K562 (cell line): Measurements from ENCODE around the gene CIART. TPM values are rescaled to one million over a fixed set of nuclear protein-coding genes. Genes with fewer than 3 reads are reported as not detected.

Source experiments
- AFF1 ChIP-seq, 2 experiments: fragments of 450-650 bp; IDR thresholded peaks; 2 replicates each; pipeline ENCODE4 v1.6.1; 2018; ENCODE audit warnings: mild to moderate bottlenecking in 2 of 2, low read depth in 1 of 2; ENCODE audit not compliant: partially characterized antibody in 2 of 2
- ARID1B ChIP-seq: fragments of 450-650 bp; IDR thresholded peaks from 2 replicates; pipeline ENCODE4 v1.6.1; 2016; ENCODE audit warnings: antibody characterized with exemption, mild to moderate bottlenecking, inconsistent platforms
- ATF7 ChIP-seq: fragments of 450-650 bp; IDR thresholded peaks from 2 replicates; pipeline ENCODE4 v1.7.1; 2014; ENCODE audit warnings: mild to moderate bottlenecking, moderate library complexity
- BCL6 ChIP-seq: fragments of 250-450 bp; sonication (Bioruptor Pico); IDR thresholded peaks from 2 replicates; pipeline ENCODE4 v1.4.0; 2020
- DPF2 ChIP-seq: fragments of 450-650 bp; IDR thresholded peaks from 2 replicates; pipeline ENCODE4 v1.6.1; 2016
- HEY1 ChIP-seq: fragments of 250-450 bp; sonication (Bioruptor Pico); IDR thresholded peaks from 2 replicates; pipeline ENCODE4 v1.5.0; 2020; ENCODE audit warnings: mild to moderate bottlenecking, moderate library complexity, borderline replicate concordance
- MCM2 ChIP-seq: fragments of 450-650 bp; IDR thresholded peaks from 2 replicates; pipeline ENCODE4 v1.6.1; 2017; ENCODE audit warnings: low read depth, mild to moderate bottlenecking
- MECOM ChIP-seq: fragments of 250-450 bp; sonication (Bioruptor Pico); IDR thresholded peaks from 2 replicates; pipeline ENCODE4 v1.8.0; 2022; ENCODE audit warnings: inconsistent platforms
- NFXL1 ChIP-seq: fragments of 450-650 bp; formaldehyde crosslinking; IDR thresholded peaks from 2 replicates; pipeline ENCODE4 v1.4.0; 2021; ENCODE audit warnings: mild to moderate bottlenecking
- PCBP1 ChIP-seq: fragments of 200-400 bp; formaldehyde crosslinking; IDR thresholded peaks from 2 replicates; pipeline ENCODE4 v1.6.1; 2018; ENCODE audit warnings: mild to moderate bottlenecking, low read depth, low read length; ENCODE audit not compliant: poor library complexity, severe bottlenecking
- PHTF2 ChIP-seq: fragments of 250-450 bp; sonication (Bioruptor Pico); IDR thresholded peaks from 2 replicates; pipeline ENCODE4 v1.5.0; 2021; ENCODE audit warnings: mild to moderate bottlenecking
- POLR2B ChIP-seq: fragments of 450-650 bp; IDR thresholded peaks from 2 replicates; pipeline ENCODE4 v1.6.1; 2018; ENCODE audit warnings: low read depth; ENCODE audit not compliant: partially characterized antibody
- POLR3G ChIP-seq: IDR thresholded peaks from 2 replicates; pipeline ENCODE4 v1.6.1; 2011; ENCODE audit not compliant: insufficient read length, insufficient replicate concordance; ENCODE audit errors: extremely low read depth
- SRSF1 ChIP-seq: fragments of 200-400 bp; formaldehyde crosslinking; IDR thresholded peaks from 2 replicates; pipeline ENCODE4 v1.6.1; 2017; ENCODE audit warnings: mild to moderate bottlenecking, low read depth, low read length, moderate library complexity
- TCF3 ChIP-seq: sonication (generic); formaldehyde crosslinking; IDR thresholded peaks from 2 replicates; pipeline ENCODE4 v1.4.0; 2020; ENCODE audit warnings: mild to moderate bottlenecking, missing genetic modification reagents
- TCFL5 ChIP-seq: fragments of 250-450 bp; sonication (Bioruptor Pico); conservative IDR thresholded peaks from 2 replicates; pipeline ENCODE4 v1.6.1; 2021; ENCODE audit warnings: mild to moderate bottlenecking, moderate library complexity, matching md5 sums
- YBX1 ChIP-seq: fragments of 450-650 bp; IDR thresholded peaks from 2 replicates; pipeline ENCODE4 v1.7.1; 2016; ENCODE audit warnings: mild to moderate bottlenecking
- ZBTB2 ChIP-seq: fragments of 450-650 bp; IDR thresholded peaks from 2 replicates; pipeline ENCODE4 v1.6.1; 2016; ENCODE audit warnings: antibody characterized with exemption
- ZNF143 ChIP-seq: sonication (generic); formaldehyde crosslinking; IDR thresholded peaks from 2 replicates; pipeline ENCODE4 v1.9.0; 2022; ENCODE audit warnings: mild to moderate bottlenecking, missing genetic modification reagents
- ZNF511 ChIP-seq: sonication (generic); formaldehyde crosslinking; IDR thresholded peaks from 2 replicates; pipeline ENCODE4 v1.8.0; 2022; ENCODE audit warnings: mild to moderate bottlenecking, missing genetic modification reagents
- ZNF79 ChIP-seq: fragments of 250-450 bp; sonication (Bioruptor Pico); IDR thresholded peaks from 2 replicates; pipeline ENCODE4 v1.4.0; 2020; ENCODE audit warnings: low read depth, mild to moderate bottlenecking, moderate library complexity
- polyA plus RNA-seq, 8 experiments: library from polyadenylated mRNA; depleted of rRNA in 4 of 8; stranded (reverse) in 5 of 8; unstranded in 3 of 8; fragments of >200 nt; fragmentation: Nextera tagmentation in 2 of 8; fragmentation: Illumina TruSeq in 1 of 8; extraction: Ambion mirVana in 2 of 8; extraction: Trizol in 1 of 8; gene quantifications; 2 replicates each; pipeline versions ENCODE4 v1.2.1 to v1.2.3, GENCODE V29; 2011 to 2014; ENCODE audit warnings: inconsistent platforms in 1 of 8, missing spikeins in 1 of 8
- total RNA-seq, 7 experiments: library from RNA; depleted of rRNA in 6 of 7; stranded (reverse); fragments of >200 nt in 6 of 7; fragmentation: Illumina TruSeq in 2 of 7; extraction: Trizol in 2 of 7; gene quantifications; 2 replicates each; pipeline versions ENCODE4 v1.2.1 to v1.2.3, GENCODE V29; 2011 to 2021; ENCODE audit warnings: low replicate concordance in 1 of 7
- TF ChIP-seq, protein P1 (sequence below): fragments of 250-450 bp; sonication (Bioruptor Pico); IDR thresholded peaks from 2 replicates; pipeline ENCODE4 v1.9.0; 2021; ENCODE audit warnings: mild to moderate bottlenecking

The CIART gene
- total and polyA plus RNA-seq, 9 of the 15 experiments (the other 6 are each of a cell fraction or from before 2014, with no cell fraction given), result 0.07 to 0.35 (median 0.19) TPM; not detected in 2

GRCh38 chr1:150235852-150236613 is 46.3 kb upstream of the CIART start, which contains the start of gene ANP32E (continued):
- no peak for TF ChIP-seq MECOM (CRISPR knock-in tag)
- no peak for TF ChIP-seq PCBP1
- peak; percentile 98 for TF ChIP-seq POLR2B
- peak; percentile 82 for TF ChIP-seq ZBTB2
- no peak for TF ChIP-seq PHTF2 (CRISPR knock-in tag)
- TF ChIP-seq YBX1, result no peak
- no peak for TF ChIP-seq NFXL1
- TF ChIP-seq MCM2, result no peak
- TF ChIP-seq TCFL5 (CRISPR knock-in tag), result no peak
- TF ChIP-seq BCL6, result no peak
- no peak for TF ChIP-seq TCF3 (CRISPR knock-in tag)
- TF ChIP-seq SRSF1, result no peak
- no peak for TF ChIP-seq ZNF79 (CRISPR knock-in tag)
- TF ChIP-seq AFF1 (IDR thresholded peaks at IDR 0.05; ENCODE audit: low read depth in 1 of 2, partially characterized antibody in 2 of 2), result peak; percentile 81 to 92
- TF ChIP-seq DPF2, result peak; percentile 62
- no peak for TF ChIP-seq ZNF143
- TF ChIP-seq ATF7, result peak; percentile 89
- peak; percentile 70 for TF ChIP-seq ARID1B
- no peak for TF ChIP-seq POLR3G
- TF ChIP-seq HEY1 (CRISPR knock-in tag), result no peak
- TF ChIP-seq, protein P1, sequence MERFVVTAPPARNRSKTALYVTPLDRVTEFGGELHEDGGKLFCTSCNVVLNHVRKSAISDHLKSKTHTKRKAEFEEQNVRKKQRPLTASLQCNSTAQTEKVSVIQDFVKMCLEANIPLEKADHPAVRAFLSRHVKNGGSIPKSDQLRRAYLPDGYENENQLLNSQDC (CRISPR knock-in tag), result no peak
- TF ChIP-seq ZNF511, result 0 out of 2 replicates have a peak, but pooled peaks have one; percentile 16
